H9 (cell line): ENCODE measurements around the gene STPG1. TPM values are rescaled to one million over a fixed set of nuclear protein-coding genes. Genes with fewer than 3 reads are reported as not detected.

Experiments used
- DNase-seq: peaks from one replicate; pipeline ENCODE4 v3.0.0-alpha.2; 2017
- H2AFZ ChIP-seq: one replicate; pipeline ENCODE4 v1.6.1; 2013; ENCODE audit warnings: mild to moderate bottlenecking, low read length, control low read depth, moderate library complexity
- H2AK5ac ChIP-seq: 2 replicates; pipeline ENCODE4 v1.6.1; 2013; ENCODE audit warnings: low read length, control low read depth, mixed read lengths; ENCODE audit not compliant: insufficient read length
- H2BK120ac ChIP-seq: one replicate; pipeline ENCODE4 v1.6.1; 2013; ENCODE audit warnings: low read depth, mild to moderate bottlenecking, low read length, control low read depth, inconsistent platforms; ENCODE audit not compliant: poor library complexity, severe bottlenecking
- H2BK12ac ChIP-seq: 2 replicates; pipeline ENCODE4 v1.6.1; 2013; ENCODE audit warnings: low read length, control low read depth, mixed read lengths, low read depth; ENCODE audit not compliant: insufficient read length
- H2BK15ac ChIP-seq: 2 replicates; pipeline ENCODE4 v1.6.1; 2013; ENCODE audit warnings: low read depth, low read length, control low read depth
- H2BK20ac ChIP-seq: one replicate; pipeline ENCODE4 v1.6.1; 2013; ENCODE audit warnings: low read depth, mild to moderate bottlenecking, low read length, control low read depth, inconsistent platforms; ENCODE audit not compliant: poor library complexity, severe bottlenecking
- H2BK5ac ChIP-seq: 2 replicates; pipeline ENCODE4 v1.6.1; 2013; ENCODE audit warnings: low read length, control low read depth, mixed read lengths; ENCODE audit not compliant: insufficient read length
- H3K14ac ChIP-seq: 2 replicates; pipeline ENCODE4 v1.6.1; 2013; ENCODE audit warnings: low read length, control low read depth; ENCODE audit not compliant: insufficient read depth
- H3K18ac ChIP-seq: 2 replicates; pipeline ENCODE4 v1.6.1; 2013; ENCODE audit warnings: low read depth, mild to moderate bottlenecking, mixed read lengths, low read length, control low read depth; ENCODE audit not compliant: insufficient read length
- H3K23ac ChIP-seq: 2 replicates; pipeline ENCODE4 v1.6.1; 2013; ENCODE audit warnings: low read length, control low read depth, mixed read lengths, low read depth; ENCODE audit not compliant: insufficient read length
- H3K23me2 ChIP-seq: 2 replicates; pipeline ENCODE4 v1.6.1; 2013; ENCODE audit warnings: low read depth, mild to moderate bottlenecking, mixed read lengths, low read length, control low read depth; ENCODE audit not compliant: insufficient read length, poor library complexity, severe bottlenecking
- H3K27ac ChIP-seq: 2 replicates; pipeline ENCODE4 v1.5.1; 2013; ENCODE audit warnings: low read length, control low read depth, mixed read lengths, low read depth; ENCODE audit not compliant: insufficient read length
- H3K27me3 ChIP-seq: 2 replicates; pipeline ENCODE4 v1.6.1; 2013; ENCODE audit warnings: low read length, control low read depth, inconsistent platforms; ENCODE audit not compliant: insufficient read depth
- H3K4ac ChIP-seq: 2 replicates; pipeline ENCODE4 v1.6.1; 2013; ENCODE audit warnings: low read depth, mild to moderate bottlenecking, control low read depth, inconsistent platforms, low read length, moderate library complexity
- H3K4me1 ChIP-seq: 2 replicates; pipeline ENCODE4 v1.6.1; 2013; ENCODE audit warnings: low read length, control low read depth, inconsistent platforms; ENCODE audit not compliant: insufficient read depth
- H3K4me2 ChIP-seq: 2 replicates; pipeline ENCODE4 v1.6.1; 2013; ENCODE audit warnings: low read length, control low read depth, mixed read lengths; ENCODE audit not compliant: insufficient read length, insufficient read depth
- H3K56ac ChIP-seq: 2 replicates; pipeline ENCODE4 v1.6.1; 2013; ENCODE audit warnings: low read depth, mild to moderate bottlenecking, mixed read lengths, low read length, control low read depth; ENCODE audit not compliant: insufficient read length
- H3K79me1 ChIP-seq: 2 replicates; pipeline ENCODE4 v1.6.1; 2013; ENCODE audit warnings: low read depth, mild to moderate bottlenecking, moderate library complexity, low read length, control low read depth, inconsistent platforms; ENCODE audit not compliant: insufficient read depth, poor library complexity, severe bottlenecking
- H3K79me2 ChIP-seq: 2 replicates; pipeline ENCODE4 v1.6.1; 2013; ENCODE audit warnings: low read length, control low read depth, inconsistent platforms; ENCODE audit not compliant: insufficient read depth
- H3K9ac ChIP-seq: 2 replicates; pipeline ENCODE4 v1.6.1; 2013; ENCODE audit warnings: low read length, control low read depth, mixed read lengths; ENCODE audit not compliant: insufficient read length; ENCODE audit errors: extremely low read depth
- H3K9me3 ChIP-seq: one replicate; pipeline ENCODE4 v1.6.1; 2013; ENCODE audit warnings: low read depth, low read length, inconsistent platforms; ENCODE audit not compliant: control insufficient read depth
- H3T11ph ChIP-seq: one replicate; pipeline ENCODE4 v1.6.1; 2013; ENCODE audit warnings: mild to moderate bottlenecking, low read length, control low read depth, inconsistent platforms
- H4K20me1 ChIP-seq: one replicate; pipeline ENCODE4 v1.6.1; 2013; ENCODE audit not compliant: control insufficient read depth, insufficient read length, insufficient read depth
- H4K5ac ChIP-seq: 2 replicates; pipeline ENCODE4 v1.6.1; 2013; ENCODE audit warnings: low read depth, mild to moderate bottlenecking, mixed read lengths, low read length, control low read depth; ENCODE audit not compliant: insufficient read length
- H4K8ac ChIP-seq: replicated peaks from 2 replicates; pipeline ENCODE4 v1.6.1; 2013; ENCODE audit warnings: low read length, control low read depth, mixed read lengths, low read depth; ENCODE audit not compliant: insufficient read length
- H4K91ac ChIP-seq: 2 replicates; pipeline ENCODE4 v1.6.1; 2013; ENCODE audit warnings: low read depth, mild to moderate bottlenecking, moderate library complexity, mixed read lengths, low read length, control low read depth; ENCODE audit not compliant: insufficient read length
- H3K27ac Mint-ChIP-seq, 3 experiments: 2 replicates in 2 of 3; 3 replicates in 1 of 3; pipeline ENCODE4 v1.8.0; 2020 to 2021; ENCODE audit warnings: mixed read lengths in 3 of 3, mild to moderate bottlenecking in 1 of 3, moderate library complexity in 1 of 3
- H3K27me3 Mint-ChIP-seq: 2 replicates; pipeline ENCODE4 v1.8.0; 2021; ENCODE audit warnings: low read depth, mild to moderate bottlenecking, moderate library complexity, mixed read lengths
- H3K36me3 Mint-ChIP-seq, 3 experiments: 2 replicates in 2 of 3; 3 replicates in 1 of 3; pipeline ENCODE4 v1.8.0; 2020 to 2021; ENCODE audit warnings: low read depth in 3 of 3, mixed read lengths in 3 of 3; ENCODE audit not compliant: insufficient read depth in 1 of 3
- H3K4me1 Mint-ChIP-seq, 2 experiments: 2 replicates each; pipeline ENCODE4 v1.8.0; 2020; ENCODE audit warnings: mixed read lengths in 2 of 2
- H3K4me3 Mint-ChIP-seq, 2 experiments: 2 replicates in 1 of 2; 3 replicates in 1 of 2; pipeline ENCODE4 v1.8.0; 2020 to 2021; ENCODE audit warnings: mild to moderate bottlenecking in 2 of 2, mixed read lengths in 2 of 2, moderate library complexity in 1 of 2
- H3K9me3 Mint-ChIP-seq, 2 experiments: 2 replicates in 1 of 2; 3 replicates in 1 of 2; pipeline ENCODE4 v1.8.0; 2020; ENCODE audit warnings: mild to moderate bottlenecking in 2 of 2, mixed read lengths in 2 of 2, moderate library complexity in 1 of 2
- WGBS: extraction: QIAGEN DNeasy Blood & Tissue Kit; methylation state at CpG from one replicate; pipeline ENCODE4 v1.1.7; 2013; ENCODE audit warnings: missing lambda C conversion rate, low lambda C conversion rate, mixed read lengths; ENCODE audit not compliant: insufficient read length; ENCODE audit errors: extremely low coverage; 5-methylcytosine and 5-hydroxymethylcytosine counted together
- total RNA-seq: library from RNA; stranded (reverse); gene quantifications from 2 replicates; pipeline ENCODE4 v1.2.1, GENCODE V29; 2021
- TF ChIP-seq, protein P1 (sequence below): fragments of 200-600 bp; sonication (generic); conservative IDR thresholded peaks from 3 replicates; pipeline ENCODE4 v1.8.0; 2021; ENCODE audit warnings: antibody characterized with exemption, mild to moderate bottlenecking

Gene STPG1
- total RNA-seq, 1 experiment from 2014 or later, result 8.3 TPM

- Histone ChIP-seq H2AK5ac (no peak overlapping the region), H4K91ac (no peak overlapping the region), H4K20me1 (no peaks in the 10 kb centered on the region), H3K18ac (no peak overlapping the region), H2AFZ (no peak overlapping the region), H3K79me1 (no peaks in the 10 kb centered on the region), H3K27ac (no peak overlapping the region), H3K9ac (no peak overlapping the region), H2BK20ac (no peak overlapping the region), H3K27me3 (no peaks in the 10 kb centered on the region), H2BK120ac (no peak overlapping the region), H3K56ac (no peak overlapping the region), H2BK12ac (no peak overlapping the region), H3K23me2 (no peaks in the 10 kb centered on the region), H3T11ph (no peak overlapping the region), H3K4me1 (no peaks in the 10 kb centered on the region), H3K4ac (no peak overlapping the region), H3K14ac (no peak overlapping the region), H3K9me3 (no peaks in the 10 kb centered on the region), H3K23ac (no peak overlapping the region), H4K8ac (no peak overlapping the region), H2BK15ac (no peak overlapping the region), H4K5ac (no peak overlapping the region), H2BK5ac (no peak overlapping the region), H3K4me2 (no peak overlapping the region), H3K79me2 (no peaks in the 10 kb centered on the region)
- WGBS, result no CpG with 5 or more reads among the region's 13 CpGs
- H3K4me3 Mint-ChIP-seq, result 0 out of 5 replicates have a peak overlapping the region, but pooled peaks of 1 of the 2 experiments have one; percentile 27
- H3K4me1 Mint-ChIP-seq, result peaks cover 20 to 33% of the 10 kb centered on the region in 2 experiments
- peaks cover 0 to 19% (median 17%) of the 10 kb centered on the region in 3 experiments; a peak in 6 of 7 replicates for H3K36me3 Mint-ChIP-seq
- TF ChIP-seq, protein P1, sequence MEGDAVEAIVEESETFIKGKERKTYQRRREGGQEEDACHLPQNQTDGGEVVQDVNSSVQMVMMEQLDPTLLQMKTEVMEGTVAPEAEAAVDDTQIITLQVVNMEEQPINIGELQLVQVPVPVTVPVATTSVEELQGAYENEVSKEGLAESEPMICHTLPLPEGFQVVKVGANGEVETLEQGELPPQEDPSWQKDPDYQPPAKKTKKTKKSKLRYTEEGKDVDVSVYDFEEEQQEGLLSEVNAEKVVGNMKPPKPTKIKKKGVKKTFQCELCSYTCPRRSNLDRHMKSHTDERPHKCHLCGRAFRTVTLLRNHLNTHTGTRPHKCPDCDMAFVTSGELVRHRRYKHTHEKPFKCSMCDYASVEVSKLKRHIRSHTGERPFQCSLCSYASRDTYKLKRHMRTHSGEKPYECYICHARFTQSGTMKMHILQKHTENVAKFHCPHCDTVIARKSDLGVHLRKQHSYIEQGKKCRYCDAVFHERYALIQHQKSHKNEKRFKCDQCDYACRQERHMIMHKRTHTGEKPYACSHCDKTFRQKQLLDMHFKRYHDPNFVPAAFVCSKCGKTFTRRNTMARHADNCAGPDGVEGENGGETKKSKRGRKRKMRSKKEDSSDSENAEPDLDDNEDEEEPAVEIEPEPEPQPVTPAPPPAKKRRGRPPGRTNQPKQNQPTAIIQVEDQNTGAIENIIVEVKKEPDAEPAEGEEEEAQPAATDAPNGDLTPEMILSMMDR, result no peak
- DNase-seq, result peak; percentile 45
- peak overlapping the region; percentile 44 to 96 (median 92) for H3K27ac Mint-ChIP-seq
- H3K27me3 Mint-ChIP-seq, result no peaks in the 10 kb centered on the region
- H3K9me3 Mint-ChIP-seq, result no peaks in the 10 kb centered on the region
Observed at GRCh38 chr1:24374891-24375786, 38.4 kb downstream of the STPG1 start.
